Transverse colon (tissue), 4 donors: ENCODE measurements around the gene SPATA4.

Experiments
- CTCF ChIP-seq, 5 experiments: fragments of 200-600 bp in 3 of 5; fragments of 450-650 bp in 2 of 5; sonication (generic) in 3 of 5; IDR thresholded peaks; 1 replicate in 2 of 5; 2 replicates in 3 of 5; pipeline ENCODE4 v1.5.1; 2016 to 2017; ENCODE audit warnings: antibody characterized with exemption in 5 of 5, inconsistent platforms in 3 of 5, mild to moderate bottlenecking in 2 of 5, moderate library complexity in 1 of 5
- POLR2A ChIP-seq: fragments of 450-650 bp; IDR thresholded peaks from one replicate; pipeline ENCODE4 v1.6.1; 2016; ENCODE audit warnings: antibody characterized with exemption, mild to moderate bottlenecking, moderate library complexity
- POLR2AphosphoS5 ChIP-seq, 3 donors: sonication (generic); formaldehyde crosslinking; IDR thresholded peaks; one replicate each; pipeline ENCODE4 v1.6.1; 2016; ENCODE audit warnings: antibody characterized with exemption in 3 of 3

- TF ChIP-seq CTCF (IDR thresholded peaks at IDR 0.05) (no peak), POLR2AphosphoS5 (IDR thresholded peaks at IDR 0.05) (no peak), POLR2A (no peak)
These were observed 22.1 kb upstream of the SPATA4 start for GRCh38 chr4:176217510-176217909.
